Measurements from ENCODE around the gene FAM174B.

The FAM174B gene

GRCh38 chr15:92665100-92665555 is 9.6 kb upstream of the FAM174B start:
- H3K4me2 ChIP-seq (ENCODE audit: low read length) = no peak overlapping the region
- no peak for TF ChIP-seq EZH2 (IDR thresholded peaks at IDR 0.05; ENCODE audit: borderline replicate concordance, low read length)
- TF ChIP-seq CTCF (IDR thresholded peaks at IDR 0.05; ENCODE audit: low read length) = no peak
- H3K36me3 ChIP-seq (ENCODE audit: insufficient read depth, low read length) = no peaks in the 10 kb centered on the region
- no peaks in the 10 kb centered on the region for H3K4me1 ChIP-seq (ENCODE audit: insufficient read depth, low read length, severe bottlenecking)
- no peak overlapping the region for H3K9ac ChIP-seq (ENCODE audit: low read length)
- no peaks in the 10 kb centered on the region for H3F3A ChIP-seq (ENCODE audit: insufficient read depth, low read length)
- H3K4me3 ChIP-seq (ENCODE audit: low read depth, low read length, poor library complexity, severe bottlenecking) = no peak overlapping the region
- H3K27me3 ChIP-seq (ENCODE audit: insufficient read depth, low read length) = no peaks in the 10 kb centered on the region
- H3K9me2 ChIP-seq (ENCODE audit: low read depth, low read length) = no peaks in the 10 kb centered on the region
- no peak overlapping the region for H3K27ac ChIP-seq (ENCODE audit: low read depth, low read length, poor library complexity, severe bottlenecking)
- H3K9me3 ChIP-seq (ENCODE audit: low read length) = no peaks in the 10 kb centered on the region
- no peak overlapping the region for H2AFZ ChIP-seq (ENCODE audit: low read length)
- no peaks in the 10 kb centered on the region for H4K20me1 ChIP-seq (ENCODE audit: insufficient read depth, low read length)
- H3K79me2 ChIP-seq (ENCODE audit: insufficient read depth, low read length) = no peaks in the 10 kb centered on the region

- Histone ChIP-seq H3K4me3 (ENCODE audit: low read depth, low read length, poor library complexity, severe bottlenecking) (no peak overlapping the region), H3K27ac (ENCODE audit: low read depth, low read length, poor library complexity, severe bottlenecking) (no peak overlapping the region), H3K27me3 (ENCODE audit: insufficient read depth, low read length) (no peaks in the 10 kb centered on the region), H3K36me3 (ENCODE audit: insufficient read depth, low read length) (no peaks in the 10 kb centered on the region), H3K9me2 (ENCODE audit: low read depth, low read length) (no peaks in the 10 kb centered on the region), H3K9me3 (ENCODE audit: low read length) (no peaks in the 10 kb centered on the region), H3K9ac (ENCODE audit: low read length) (no peak overlapping the region), H2AFZ (ENCODE audit: low read length) (no peak overlapping the region), H3F3A (ENCODE audit: insufficient read depth, low read length) (no peaks in the 10 kb centered on the region), H3K79me2 (ENCODE audit: insufficient read depth, low read length) (no peaks in the 10 kb centered on the region), H3K4me1 (ENCODE audit: insufficient read depth, low read length, severe bottlenecking) (no peaks in the 10 kb centered on the region), H3K4me2 (ENCODE audit: low read length) (no peak overlapping the region), H4K20me1 (ENCODE audit: insufficient read depth, low read length) (no peaks in the 10 kb centered on the region)
- TF ChIP-seq CTCF (IDR thresholded peaks at IDR 0.05; ENCODE audit: low read length) (no peak), EZH2 (IDR thresholded peaks at IDR 0.05; ENCODE audit: borderline replicate concordance, low read length) (no peak)
Observed at GRCh38 chr15:92664178-92664900, 8.8 kb upstream of the FAM174B start.

GRCh38 chr15:92663250-92663951 is 7.8 kb upstream of the FAM174B start:
- no peak overlapping the region for H3K4me3 ChIP-seq (ENCODE audit: low read depth, low read length, poor library complexity, severe bottlenecking)

More at GRCh38 chr15:92663250-92663951, 7.8 kb upstream of the FAM174B start:
- Histone ChIP-seq H4K20me1 (ENCODE audit: insufficient read depth, low read length) (no peaks in the 10 kb centered on the region), H3K27me3 (ENCODE audit: insufficient read depth, low read length) (no peaks in the 10 kb centered on the region), H3K9ac (ENCODE audit: low read length) (no peak overlapping the region), H3F3A (ENCODE audit: insufficient read depth, low read length) (no peaks in the 10 kb centered on the region), H3K79me2 (ENCODE audit: insufficient read depth, low read length) (no peaks in the 10 kb centered on the region), H3K4me2 (ENCODE audit: low read length) (no peak overlapping the region), H3K9me2 (ENCODE audit: low read depth, low read length) (no peaks in the 10 kb centered on the region), H3K27ac (ENCODE audit: low read depth, low read length, poor library complexity, severe bottlenecking) (no peak overlapping the region), H3K4me1 (ENCODE audit: insufficient read depth, low read length, severe bottlenecking) (no peaks in the 10 kb centered on the region), H2AFZ (ENCODE audit: low read length) (no peak overlapping the region), H3K36me3 (ENCODE audit: insufficient read depth, low read length) (no peaks in the 10 kb centered on the region), H3K9me3 (ENCODE audit: low read length) (no peaks in the 10 kb centered on the region)
- TF ChIP-seq EZH2 (IDR thresholded peaks at IDR 0.05; ENCODE audit: borderline replicate concordance, low read length) (no peak), CTCF (IDR thresholded peaks at IDR 0.05; ENCODE audit: low read length) (no peak)

Data from OCI-LY1 (cell line).